HG03457 (cell line): ENCODE measurements around the gene PGBD5.

Source experiments
- ATAC-seq: cut with Tn5 transposase; IDR thresholded peaks from one replicate; pipeline ENCODE4 v1.9.1; 2021; ENCODE audit warnings: moderate number of reproducible peaks; ENCODE audit not compliant: unreplicated experiment

PGBD5 gene

GRCh38 chr1:230351983-230352382 lies 74.1 kb downstream of the PGBD5 start:
- no peak for ATAC-seq

- ATAC-seq: no peak
Observed at GRCh38 chr1:230351514-230351913, 74.6 kb downstream of the PGBD5 start.

GRCh38 chr1:230350208-230350921 lies 75.8 kb downstream of the PGBD5 start:
- no peak for ATAC-seq

- ATAC-seq: no peak
Observed at GRCh38 chr1:230349020-230349393, 77.1 kb downstream of the PGBD5 start.

- no peak for ATAC-seq
Observed at GRCh38 chr1:230348386-230349019, 77.6 kb downstream of the PGBD5 start.

- no peak for ATAC-seq
Observed at GRCh38 chr1:230347896-230348295, 78.2 kb downstream of the PGBD5 start.

GRCh38 chr1:230345139-230345885 lies 80.8 kb downstream of the PGBD5 start:
- no peak for ATAC-seq

- no peak for ATAC-seq
Observed at GRCh38 chr1:230342699-230343098, 83.4 kb downstream of the PGBD5 start.

- ATAC-seq: no peak
Observed at GRCh38 chr1:230342019-230342418, 84.1 kb downstream of the PGBD5 start.

- no peak for ATAC-seq
Observed at GRCh38 chr1:230341162-230341546, 85.0 kb downstream of the PGBD5 start.

- no peak for ATAC-seq
Observed at GRCh38 chr1:230340526-230341161, 85.5 kb downstream of the PGBD5 start.

GRCh38 chr1:230339033-230339432 lies 87.1 kb downstream of the PGBD5 start:
- no peak for ATAC-seq

GRCh38 chr1:230337266-230337665 lies 88.9 kb downstream of the PGBD5 start:
- no peak for ATAC-seq

GRCh38 chr1:230335861-230336522 lies 90.1 kb downstream of the PGBD5 start:
- no peak for ATAC-seq

GRCh38 chr1:230334447-230334837 lies 91.7 kb downstream of the PGBD5 start:
- ATAC-seq: no peak

GRCh38 chr1:230333590-230334446 lies 92.3 kb downstream of the PGBD5 start:
- no peak for ATAC-seq

- ATAC-seq: no peak
Observed at GRCh38 chr1:230332575-230333066, 93.5 kb downstream of the PGBD5 start.

GRCh38 chr1:230332061-230332460 lies 94.1 kb downstream of the PGBD5 start:
- ATAC-seq: no peak

- ATAC-seq: no peak
Observed at GRCh38 chr1:230330157-230330556, 96.0 kb downstream of the PGBD5 start.
